Activated effector memory CD4-positive, alpha-beta T cell treated with anti-CD3 and anti-CD28 coated beads, Interleukin-2, amount 50 U/mL, for 16 hours (primary cell): Measurements from ENCODE around the gene HRNR.
"Not testable (repeated sequence)": the region's sequence is repeated elsewhere in the genome, so short reads cannot be mapped to it uniquely, and the experiment has no call there.

Experiments used
- DNase-seq: peaks from one replicate; pipeline ENCODE4 v3.0.0-alpha.2; 2020

Gene HRNR

DNA sequence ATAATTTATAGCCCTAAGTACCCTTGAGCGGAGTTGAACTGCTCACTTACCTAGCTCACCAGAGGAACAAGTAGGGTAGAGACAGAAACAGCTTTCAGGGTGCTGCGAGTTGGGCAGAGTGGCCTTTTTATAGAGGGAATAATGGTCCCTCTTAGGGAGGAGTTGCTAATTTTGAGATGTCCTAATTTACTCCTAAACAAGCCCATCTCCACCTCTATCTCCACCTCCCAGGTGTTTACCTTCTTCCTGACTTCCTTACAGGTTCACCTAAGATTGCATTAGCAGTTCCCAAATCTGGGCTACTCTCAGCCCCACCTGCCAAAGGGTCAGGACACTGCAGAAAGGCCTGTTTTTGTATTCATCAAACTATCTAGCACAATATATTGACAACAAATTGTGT is at the start of gene HRNR:
Gene HRNR, minus strand, starts transcription at position 101 of the 400 bp plus-strand sequence. CDS start 940 bp downstream, outside the sequence.
- DNase-seq, result no peak

- not testable (repeated sequence) for DNase-seq
These were observed 32.4 kb upstream of the HRNR start for GRCh38 chr1:152256394-152256793.

DNA sequence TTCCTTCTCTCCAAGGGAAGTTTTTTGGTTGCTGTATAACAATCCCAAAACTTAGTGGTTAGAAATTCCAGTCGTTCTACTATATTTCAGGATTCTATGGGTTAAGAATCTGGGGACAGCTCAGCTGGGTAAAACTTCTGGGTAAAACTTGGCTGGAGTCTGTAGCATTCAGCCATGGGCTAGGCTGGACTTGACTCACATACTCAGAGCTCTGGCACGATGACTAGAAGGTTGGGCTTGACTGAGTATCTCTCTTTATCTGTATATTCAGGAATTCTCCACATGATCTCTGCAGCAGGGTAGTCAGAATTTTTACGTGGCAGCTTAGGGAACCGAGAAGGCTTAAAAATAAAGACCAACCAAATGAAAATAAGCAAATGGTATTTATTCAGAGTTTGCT is 28.2 kb upstream of the HRNR start:
- no peak for DNase-seq

- DNase-seq, result no peak
These were observed 27.4 kb upstream of the HRNR start for GRCh38 chr1:152251391-152251790.

- DNase-seq, result no peak
These were observed 23.3 kb upstream of the HRNR start for GRCh38 chr1:152247316-152247715.

- no peak for DNase-seq
These were observed 20.7 kb upstream of the HRNR start for GRCh38 chr1:152244576-152245273.

GRCh38 chr1:152237093-152237492 is 13.1 kb upstream of the HRNR start:
- DNase-seq, result no peak

- DNase-seq, result no peak
These were observed 4.8 kb upstream of the HRNR start for GRCh38 chr1:152228831-152229230.

- DNase-seq, result no peak
These were observed 3.4 kb upstream of the HRNR start for GRCh38 chr1:152227310-152227928.

DNA sequence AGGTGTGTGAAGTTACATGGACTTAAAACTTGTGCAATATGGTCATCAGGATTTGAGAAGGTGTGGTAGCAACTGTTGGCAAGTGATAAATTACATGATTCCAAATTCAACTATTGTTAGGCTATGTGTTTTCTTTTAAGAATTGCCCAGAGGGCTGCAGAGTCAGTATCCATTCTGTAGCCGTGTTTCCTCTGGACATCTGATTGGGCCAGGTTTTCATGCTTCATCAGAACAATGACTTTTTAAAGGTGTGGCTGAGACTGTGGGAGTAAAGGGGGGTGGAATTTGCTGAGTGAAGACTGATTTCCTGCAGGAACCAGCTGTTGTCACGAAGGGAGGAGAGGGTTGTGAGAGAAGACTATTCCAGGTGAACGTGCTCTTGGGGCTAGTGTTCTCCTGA is 1.7 kb upstream of the HRNR start:
- no peak for DNase-seq

DNA sequence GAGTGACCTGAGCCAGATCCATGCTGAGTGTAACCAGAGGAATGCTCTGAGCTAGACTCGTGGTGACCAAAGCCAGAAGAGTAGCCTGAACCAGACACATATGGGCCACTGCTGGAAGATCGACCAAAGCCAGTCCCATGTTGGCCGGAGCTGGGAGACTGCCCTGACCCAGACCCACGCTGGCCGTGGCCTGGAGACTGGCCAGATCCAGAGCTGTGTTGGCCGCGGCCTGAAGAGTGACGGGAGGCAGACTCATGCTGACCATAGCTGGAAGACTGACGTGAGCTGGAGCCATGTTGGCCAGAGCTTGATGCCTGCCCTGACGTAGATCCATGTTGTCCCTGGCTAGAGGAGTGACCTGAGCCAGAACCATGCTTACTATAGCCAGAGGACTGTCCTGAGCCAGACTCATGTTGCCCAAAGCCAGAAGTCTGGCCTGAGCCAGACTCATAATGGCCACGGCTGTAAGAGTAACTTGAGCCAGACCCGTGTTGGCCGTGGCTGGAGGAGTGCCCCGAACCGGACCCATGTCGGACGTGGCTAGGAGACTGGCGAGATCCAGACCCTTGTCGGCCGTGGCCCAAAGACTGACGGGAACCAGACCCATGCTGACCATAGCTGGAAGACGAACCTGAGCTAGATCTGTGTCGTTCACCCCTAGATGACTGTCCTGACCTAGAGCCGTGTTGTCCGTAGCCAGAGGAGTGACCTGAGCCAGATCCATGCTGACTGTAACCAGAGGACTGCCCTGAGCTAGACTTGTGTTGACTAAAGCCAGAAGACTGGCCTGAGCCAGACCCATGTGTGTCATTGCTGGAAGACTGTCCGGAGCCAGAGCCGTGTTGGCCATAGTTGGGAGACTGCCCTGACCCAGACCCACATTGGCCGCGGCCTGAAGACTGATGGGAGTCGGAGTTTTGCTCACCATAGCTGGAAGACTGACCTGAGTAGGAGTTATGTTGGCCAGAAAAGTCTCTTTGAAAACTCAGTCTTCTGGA is 3.5 kb downstream of the HRNR start:
- no peak for DNase-seq

DNA sequence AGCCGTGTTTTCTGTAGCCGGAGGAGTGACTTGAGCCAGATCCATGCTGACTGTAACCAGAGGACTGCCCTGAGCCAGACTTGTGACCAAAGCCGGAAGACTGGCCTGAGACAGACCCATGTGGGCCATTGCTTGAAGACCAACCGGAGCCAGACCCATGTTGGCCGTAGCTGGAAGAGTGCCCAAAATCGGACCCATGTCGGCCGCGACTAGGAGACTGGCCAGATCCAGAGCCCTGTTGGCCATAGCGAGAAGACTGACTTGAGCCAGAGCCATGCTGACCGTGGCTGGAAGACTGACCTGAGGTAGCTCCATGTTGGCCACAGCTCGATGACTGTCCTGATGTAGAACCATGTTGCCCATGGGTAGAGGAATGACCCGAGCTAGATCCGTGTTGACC is 4.6 kb downstream of the HRNR start:
- DNase-seq, result not testable (repeated sequence)

- no peak for DNase-seq
These were observed 5.1 kb downstream of the HRNR start for GRCh38 chr1:152218762-152219436.

DNA sequence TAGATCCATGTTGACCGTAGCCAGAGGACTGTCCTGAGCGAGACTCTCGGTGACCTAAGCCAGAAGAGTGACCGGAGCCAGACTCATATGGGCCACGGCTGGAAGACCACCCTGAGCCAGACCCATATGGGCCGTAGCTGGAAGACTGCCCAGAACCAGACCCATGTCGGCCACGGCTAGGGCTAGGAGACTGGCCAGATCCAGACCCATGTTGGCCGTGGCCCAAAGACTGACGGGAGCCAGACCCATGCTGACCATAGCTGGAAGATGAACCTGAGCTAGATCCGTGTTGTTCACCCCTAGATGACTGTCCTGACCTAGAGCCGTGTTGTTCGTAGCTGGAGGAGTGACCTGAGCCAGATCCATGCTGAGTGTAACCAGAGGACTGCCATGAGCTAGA is 8.4 kb downstream of the HRNR start:
- DNase-seq, result not testable (repeated sequence)

DNA sequence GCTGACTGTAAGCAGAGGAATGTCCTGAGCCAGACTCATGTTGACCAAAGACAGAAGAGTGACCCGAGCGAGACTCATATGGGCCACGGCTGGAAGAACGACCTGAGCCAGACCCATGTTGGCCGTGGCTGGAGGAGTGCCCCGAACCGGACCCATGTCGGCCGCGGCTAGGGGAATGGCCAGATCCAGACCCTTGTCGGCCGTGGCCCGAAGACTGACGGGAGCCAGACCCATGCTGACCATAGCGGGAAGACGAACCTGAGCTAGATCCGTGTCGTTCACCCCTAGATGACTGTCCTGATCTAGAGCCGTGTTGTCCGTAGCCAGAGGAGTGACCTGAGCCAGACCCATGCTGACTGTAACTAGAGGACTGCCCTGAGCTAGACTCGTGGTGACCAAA is 9.1 kb downstream of the HRNR start:
- not testable (repeated sequence) for DNase-seq

DNA sequence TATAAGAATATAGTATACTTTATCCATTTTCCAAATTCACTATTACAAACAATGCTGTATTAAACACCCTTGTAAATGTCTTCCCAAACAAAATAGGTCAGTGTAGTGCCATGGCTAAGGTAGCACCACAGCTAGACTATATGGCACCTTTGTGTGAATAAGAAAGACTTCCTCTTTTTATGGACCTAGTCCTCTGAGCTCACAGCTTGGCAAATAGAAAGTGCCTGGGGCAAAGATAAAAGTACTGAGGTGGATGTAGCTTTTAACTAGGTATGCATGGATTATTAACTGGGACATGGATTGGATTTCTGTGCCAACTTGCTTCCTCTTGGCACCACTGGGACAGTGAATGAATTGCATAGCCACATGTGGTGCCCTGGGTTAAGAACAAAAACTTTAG is 25.0 kb downstream of the HRNR start:
- DNase-seq, result no peak

GRCh38 chr1:152197361-152197941 is 26.5 kb downstream of the HRNR start:
- DNase-seq, result no peak

- DNase-seq, result no peak
These were observed 32.3 kb downstream of the HRNR start for GRCh38 chr1:152191711-152192110.

DNA sequence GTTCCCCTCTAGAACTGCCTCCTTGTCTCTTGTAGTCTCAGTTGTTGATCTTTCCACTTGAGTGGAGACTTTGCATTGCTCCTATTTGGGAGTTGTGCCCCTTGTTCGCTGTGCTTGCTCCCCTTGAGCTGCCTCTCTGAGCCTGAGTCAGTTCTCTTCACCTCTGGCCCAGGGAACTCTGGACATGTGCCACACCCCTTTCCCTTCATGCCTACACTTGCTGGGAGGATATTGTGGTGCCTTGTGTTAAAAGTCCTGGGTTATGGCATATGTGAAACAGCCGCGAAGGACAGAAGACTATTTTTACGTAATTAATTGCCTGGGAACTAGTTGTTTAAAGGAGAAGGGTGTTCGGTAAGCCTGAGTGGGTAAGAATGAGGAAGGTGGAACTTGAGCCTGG is 32.7 kb downstream of the HRNR start:
- DNase-seq, result no peak

DNA sequence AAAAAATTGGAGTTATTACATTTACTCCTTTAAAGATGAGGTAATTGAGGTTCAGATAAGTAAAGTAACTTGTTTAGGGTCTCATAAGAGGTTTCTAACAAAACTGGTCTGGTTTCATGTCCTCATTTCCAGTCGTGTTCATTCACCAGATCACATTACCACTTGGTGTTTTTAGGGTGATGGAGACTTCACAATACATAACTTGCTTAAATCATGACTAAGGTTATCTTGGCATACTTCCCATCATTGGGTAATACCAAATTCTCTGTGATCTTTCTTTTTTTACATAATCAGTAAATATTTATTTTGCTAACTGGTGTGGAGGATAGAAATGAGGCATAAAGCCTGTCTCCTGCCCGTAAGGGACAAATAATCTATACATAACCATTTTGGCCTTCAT is 33.4 kb downstream of the HRNR start:
- no peak for DNase-seq

GRCh38 chr1:152189657-152190442 is 34.1 kb downstream of the HRNR start:
- peak; percentile 87 for DNase-seq
